HCT116 (cell line): ENCODE measurements around the gene ECE2. TPM values are rescaled to one million over a fixed set of nuclear protein-coding genes. Genes with fewer than 3 reads are reported as not detected.

Experiments used
- ATAC-seq: fragments of 200-7000 bp; cut with Tn5 transposase; 2 replicates; pipeline ENCODE4 v1.9.1; 2020; ENCODE audit warnings: mild to moderate bottlenecking, moderate library complexity
- BruUV-seq: library from RNA; stranded (reverse); fragments of 400-500 nt; replicated peaks from 2 replicates; lab custom pipeline; 2021; lab: Mats Ljungman, UMichigan
- CTCF ChIA-PET: fragments of 300-600 bp; sonication (Branson Sonifier 250); formaldehyde crosslinking; loops from one replicate; lab custom pipeline; 2021; ENCODE audit warnings: antibody characterized with exemption; lab: Charles Lee
- POLR2A ChIA-PET: fragments of 300-600, 350-600 bp; sonication (Branson Sonifier 250); formaldehyde crosslinking; loops from one replicate; lab custom pipeline; 2021; ENCODE audit warnings: antibody characterized with exemption; lab: Charles Lee
- RAD21 ChIA-PET, 2 experiments: fragments of 300-600 bp; sonication (Branson Sonifier 250); formaldehyde crosslinking; loops; one replicate each; lab custom pipeline; 2023; ENCODE audit warnings: low total read pairs in 2 of 2; ENCODE audit not compliant: uncharacterized antibody in 2 of 2, unreplicated experiment in 2 of 2, low non-redundant PET in 1 of 2; lab: Charles Lee
- DNase-seq: peaks from one replicate; pipeline ENCODE4 v3.0.0-alpha.2; 2010; ENCODE audit warnings: low read depth, low spot score
- H2AFZ ChIP-seq: fragments of 200-600 bp; shearing (Covaris generic), sonication (generic); 2 replicates; pipeline ENCODE4 v1.6.1; 2017; ENCODE audit warnings: low read depth, mixed run types, mixed read lengths, antibody characterized with exemption, low read length; ENCODE audit not compliant: poor library complexity, severe bottlenecking
- H3K27ac ChIP-seq: 2 replicates; pipeline ENCODE4 v1.5.1; 2012; ENCODE audit warnings: low read depth, low read length
- H3K27me3 ChIP-seq: fragments of 200-600 bp; sonication (generic); 2 replicates; pipeline ENCODE4 v1.6.1; 2016; ENCODE audit warnings: mixed run types, low read length, mixed read lengths; ENCODE audit not compliant: insufficient read depth
- H3K36me3 ChIP-seq, 2 experiments: fragments of 200-500 bp in 1 of 2; fragments of 200-600 bp in 1 of 2; sonication (Bioruptor generic) in 1 of 2; sonication (generic) in 1 of 2; 2 replicates each; pipeline versions ENCODE4 v1.5.1 to v1.6.1; 2014 to 2016; ENCODE audit warnings: low read length in 2 of 2, inconsistent platforms in 1 of 2, mixed read lengths in 1 of 2, mixed run types in 1 of 2; ENCODE audit not compliant: insufficient read depth in 2 of 2, control insufficient read depth in 1 of 2
- H3K4me1 ChIP-seq, 2 experiments: fragments of 200-600 bp in 1 of 2; sonication (generic) in 1 of 2; 2 replicates each; pipeline versions ENCODE4 v1.5.1 to v1.6.1; 2012 to 2017; ENCODE audit warnings: low read length in 2 of 2, inconsistent platforms in 1 of 2, mild to moderate bottlenecking in 1 of 2, mixed read lengths in 1 of 2, mixed run types in 1 of 2, moderate library complexity in 1 of 2; ENCODE audit not compliant: insufficient read depth in 2 of 2, control insufficient read depth in 1 of 2
- H3K4me2 ChIP-seq: fragments of 200-600 bp; sonication (generic); 2 replicates; pipeline ENCODE4 v1.6.1; 2017; ENCODE audit warnings: mixed run types, low read length, mixed read lengths
- H3K4me3 ChIP-seq, 2 experiments: fragments of 200-600 bp in 1 of 2; sonication (generic) in 1 of 2; replicated peaks in 1 of 2; 2 replicates each; pipeline ENCODE4 v1.5.1; 2011 to 2016; ENCODE audit warnings: low read length in 2 of 2, control low read depth in 1 of 2, low read depth in 1 of 2, mild to moderate bottlenecking in 1 of 2, mixed read lengths in 1 of 2, mixed run types in 1 of 2
- H3K79me2 ChIP-seq: fragments of 200-600 bp; sonication (generic); 2 replicates; pipeline ENCODE4 v1.6.1; 2017; ENCODE audit warnings: mild to moderate bottlenecking, mixed run types, low read length, moderate library complexity, mixed read lengths; ENCODE audit not compliant: insufficient read depth
- H3K9ac ChIP-seq: fragments of 200-600 bp; sonication (generic); 2 replicates; pipeline ENCODE4 v1.6.1; 2016; ENCODE audit warnings: low read length, mixed read lengths
- H3K9me2 ChIP-seq: fragments of 200-600 bp; sonication (generic), shearing (Covaris generic); 2 replicates; pipeline ENCODE4 v1.6.1; 2017; ENCODE audit warnings: mixed run types, mild to moderate bottlenecking, moderate library complexity; ENCODE audit not compliant: insufficient read depth
- H3K9me3 ChIP-seq, 2 experiments: fragments of 200-500 bp in 1 of 2; fragments of 200-600 bp in 1 of 2; sonication (Bioruptor generic) in 1 of 2; sonication (generic) in 1 of 2; 2 replicates each; pipeline ENCODE4 v1.6.1; 2014 to 2017; ENCODE audit warnings: low read length in 2 of 2, mixed read lengths in 2 of 2, inconsistent platforms in 1 of 2, low read depth in 1 of 2, mild to moderate bottlenecking in 1 of 2, mixed run types in 1 of 2, moderate library complexity in 1 of 2; ENCODE audit not compliant: control insufficient read depth in 1 of 2, insufficient read depth in 1 of 2
- H4K20me1 ChIP-seq: fragments of 200-600 bp; sonication (generic), shearing (Covaris generic); 2 replicates; pipeline ENCODE4 v1.6.1; 2017; ENCODE audit warnings: mixed run types, mild to moderate bottlenecking, moderate library complexity; ENCODE audit not compliant: insufficient read depth
- CBX3 ChIP-seq: IDR thresholded peaks from 2 replicates; pipeline ENCODE4 v1.6.1; 2012; ENCODE audit warnings: low read depth
- CEBPB ChIP-seq: IDR thresholded peaks from 2 replicates; pipeline ENCODE4 v1.6.1; 2012; ENCODE audit warnings: low read depth
- EGR1 ChIP-seq: IDR thresholded peaks from 2 replicates; pipeline ENCODE4 v1.6.1; 2012; ENCODE audit warnings: low read depth
- EZH2 ChIP-seq: fragments of 200-600 bp; sonication (generic); IDR thresholded peaks from 2 replicates; pipeline ENCODE4 v1.6.1; 2017; ENCODE audit warnings: antibody characterized with exemption, mixed run types
- JUND ChIP-seq: IDR thresholded peaks from 2 replicates; pipeline ENCODE4 v1.6.1; 2012
- RAD21 ChIP-seq: IDR thresholded peaks from 2 replicates; pipeline ENCODE4 v1.6.1; 2012; ENCODE audit warnings: low read depth, mild to moderate bottlenecking
- SP1 ChIP-seq: IDR thresholded peaks from 2 replicates; pipeline ENCODE4 v1.6.1; 2012; ENCODE audit warnings: low read depth
- TCF7L2 ChIP-seq: IDR thresholded peaks from 2 replicates; pipeline ENCODE4 v1.7.0; 2011; ENCODE audit warnings: borderline replicate concordance, inconsistent platforms; ENCODE audit not compliant: insufficient read depth, insufficient read length; ENCODE audit errors: extremely low read depth
- YY1 ChIP-seq: IDR thresholded peaks from 2 replicates; pipeline ENCODE4 v1.6.1; 2011; ENCODE audit warnings: low read length, low read depth, moderate library complexity, mild to moderate bottlenecking; ENCODE audit not compliant: insufficient replicate concordance; ENCODE audit errors: extremely low read depth
- ZNF274 ChIP-seq: fragments of 200-500 bp; sonication (Bioruptor generic); IDR thresholded peaks from 2 replicates; pipeline ENCODE4 v1.6.1; 2014; ENCODE audit warnings: mild to moderate bottlenecking, low read depth, low read length, inconsistent platforms
- intact Hi-C: fragments of 100-400 bp; cut with micrococcal nuclease; formaldehyde crosslinking; loops from 2 replicates; pipeline ENCODE4 v1.10.0; 2022
- total RNA-seq: library from RNA; stranded (reverse); gene quantifications from one replicate; pipeline ENCODE4 v1.2.1, GENCODE V29; 2021; ENCODE audit not compliant: unreplicated experiment
- TF ChIP-seq, protein P1 (sequence below), 3 experiments: fragments of 200-600 bp in 1 of 3; sonication (generic) in 1 of 3; IDR thresholded peaks in 2 of 3; conservative IDR thresholded peaks in 1 of 3; 2 replicates each; pipeline ENCODE4 v1.5.1; 2012 to 2017; ENCODE audit warnings: low read depth in 2 of 3, low read length in 2 of 3, antibody characterized with exemption in 1 of 3, borderline replicate concordance in 1 of 3, control low read depth in 1 of 3, mild to moderate bottlenecking in 1 of 3, mixed read lengths in 1 of 3, mixed run types in 1 of 3, moderate library complexity in 1 of 3; ENCODE audit not compliant: insufficient read depth in 1 of 3
- TF ChIP-seq, protein P2 (sequence below): IDR thresholded peaks from 2 replicates; pipeline ENCODE4 v1.6.1; 2012

ECE2 gene
- total RNA-seq, 1 experiment from 2014 or later: not detected

DNA sequence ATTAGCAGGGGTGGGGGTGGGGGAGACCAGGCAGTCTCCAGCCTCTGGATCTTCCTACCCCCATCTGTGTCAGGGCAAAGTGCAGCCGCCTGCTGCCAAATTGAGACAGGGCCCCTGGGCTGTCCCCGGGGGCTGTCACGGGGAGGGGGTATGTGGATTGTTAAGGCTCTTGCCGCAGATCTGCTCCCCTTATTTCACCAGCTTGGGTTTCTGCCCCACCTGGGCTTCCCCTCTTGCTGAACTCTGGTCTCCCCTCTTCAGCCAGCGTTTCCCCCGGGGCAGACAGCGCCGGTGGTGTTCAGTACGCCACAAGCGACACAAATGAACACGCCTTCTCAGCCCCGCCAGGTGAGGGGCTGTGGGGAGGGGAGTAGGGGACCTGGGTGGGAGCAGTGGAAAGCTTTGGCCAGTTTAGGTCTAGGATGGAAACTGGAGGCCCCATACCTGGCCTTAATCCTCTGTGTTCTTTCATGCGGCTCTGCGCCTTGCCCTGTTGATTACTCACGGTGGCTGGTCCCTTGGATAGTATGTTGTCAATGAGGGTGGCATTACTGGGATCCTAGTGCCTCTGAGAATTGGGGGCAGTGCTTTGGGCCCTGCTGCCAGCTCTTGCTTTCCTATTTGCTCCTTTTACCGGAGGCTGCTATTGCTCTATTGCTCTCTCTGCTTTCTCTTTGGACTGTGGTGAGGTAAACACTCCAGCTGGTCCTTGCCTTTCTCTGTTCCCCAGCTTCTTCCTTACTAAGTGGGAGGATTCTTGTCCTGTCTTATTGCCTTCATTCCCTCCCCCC, 40.2 kb downstream of the ECE2 start:
- BruUV-seq: no TSS peak

More for the DNA sequence above, 40.2 kb downstream of the ECE2 start:
- H3K4me2 ChIP-seq: peak overlapping the region; percentile 82
- peak overlapping the region; percentile 94 to 98 for H3K4me3 ChIP-seq
- DNase-seq (no peak), ATAC-seq (no peak)
- ChIA-PET CTCF (no interaction called here), RAD21 (no interaction called here), POLR2A (no interaction called here)
- H3K9me3 ChIP-seq: no peaks in the 10 kb centered on the region
- intact Hi-C loops: loop anchor here (2.0 kb wide), 1 partner anchor 47 kb away; no protein-coding TSS in a partner anchor
- peaks cover 9 to 34% of the 10 kb centered on the region in 2 experiments; a peak in 3 of 4 replicates for H3K36me3 ChIP-seq
- peaks cover 46 to 62% of the 10 kb centered on the region in 2 experiments for H3K4me1 ChIP-seq
- peak overlapping the region; percentile 87 for H3K27ac ChIP-seq
- H3K27me3 ChIP-seq: no peaks in the 10 kb centered on the region
- peaks cover 27% of the 10 kb centered on the region; the same call in 1 of the 2 replicates for H4K20me1 ChIP-seq
- H3K9me2 ChIP-seq: no peaks in the 10 kb centered on the region
- TF ChIP-seq ZNF274 (no peak), EZH2 (no peak), TCF7L2 (no peak), YY1 (no peak), EGR1 (no peak), SP1 (no peak), CEBPB (no peak), CBX3 (no peak), RAD21 (no peak), JUND (no peak)
- TF ChIP-seq, protein P1, sequence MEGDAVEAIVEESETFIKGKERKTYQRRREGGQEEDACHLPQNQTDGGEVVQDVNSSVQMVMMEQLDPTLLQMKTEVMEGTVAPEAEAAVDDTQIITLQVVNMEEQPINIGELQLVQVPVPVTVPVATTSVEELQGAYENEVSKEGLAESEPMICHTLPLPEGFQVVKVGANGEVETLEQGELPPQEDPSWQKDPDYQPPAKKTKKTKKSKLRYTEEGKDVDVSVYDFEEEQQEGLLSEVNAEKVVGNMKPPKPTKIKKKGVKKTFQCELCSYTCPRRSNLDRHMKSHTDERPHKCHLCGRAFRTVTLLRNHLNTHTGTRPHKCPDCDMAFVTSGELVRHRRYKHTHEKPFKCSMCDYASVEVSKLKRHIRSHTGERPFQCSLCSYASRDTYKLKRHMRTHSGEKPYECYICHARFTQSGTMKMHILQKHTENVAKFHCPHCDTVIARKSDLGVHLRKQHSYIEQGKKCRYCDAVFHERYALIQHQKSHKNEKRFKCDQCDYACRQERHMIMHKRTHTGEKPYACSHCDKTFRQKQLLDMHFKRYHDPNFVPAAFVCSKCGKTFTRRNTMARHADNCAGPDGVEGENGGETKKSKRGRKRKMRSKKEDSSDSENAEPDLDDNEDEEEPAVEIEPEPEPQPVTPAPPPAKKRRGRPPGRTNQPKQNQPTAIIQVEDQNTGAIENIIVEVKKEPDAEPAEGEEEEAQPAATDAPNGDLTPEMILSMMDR (IDR thresholded peaks at IDR 0.05 in 2 of 3, conservative IDR thresholded peaks at IDR 0.05 in 1 of 3; ENCODE audit: borderline replicate concordance in 1 of 3, insufficient read depth in 1 of 3, low read depth in 2 of 3, low read length in 2 of 3): no peak
- TF ChIP-seq, protein P2, sequence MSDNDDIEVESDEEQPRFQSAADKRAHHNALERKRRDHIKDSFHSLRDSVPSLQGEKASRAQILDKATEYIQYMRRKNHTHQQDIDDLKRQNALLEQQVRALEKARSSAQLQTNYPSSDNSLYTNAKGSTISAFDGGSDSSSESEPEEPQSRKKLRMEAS: no peak
- no peak overlapping the region for H2AFZ ChIP-seq
- H3K79me2 ChIP-seq: peaks cover 64% of the 10 kb centered on the region
- H3K9ac ChIP-seq: peak overlapping the region; percentile 99
